NCI-H1417 (cell line): ENCODE results near the gene WDR37.

Experiments
- DNase-seq, 3 experiments: peaks; one replicate each; lab custom pipeline; 2025; lab: John Stamatoyannopoulos, UW

The WDR37 gene

DNA sequence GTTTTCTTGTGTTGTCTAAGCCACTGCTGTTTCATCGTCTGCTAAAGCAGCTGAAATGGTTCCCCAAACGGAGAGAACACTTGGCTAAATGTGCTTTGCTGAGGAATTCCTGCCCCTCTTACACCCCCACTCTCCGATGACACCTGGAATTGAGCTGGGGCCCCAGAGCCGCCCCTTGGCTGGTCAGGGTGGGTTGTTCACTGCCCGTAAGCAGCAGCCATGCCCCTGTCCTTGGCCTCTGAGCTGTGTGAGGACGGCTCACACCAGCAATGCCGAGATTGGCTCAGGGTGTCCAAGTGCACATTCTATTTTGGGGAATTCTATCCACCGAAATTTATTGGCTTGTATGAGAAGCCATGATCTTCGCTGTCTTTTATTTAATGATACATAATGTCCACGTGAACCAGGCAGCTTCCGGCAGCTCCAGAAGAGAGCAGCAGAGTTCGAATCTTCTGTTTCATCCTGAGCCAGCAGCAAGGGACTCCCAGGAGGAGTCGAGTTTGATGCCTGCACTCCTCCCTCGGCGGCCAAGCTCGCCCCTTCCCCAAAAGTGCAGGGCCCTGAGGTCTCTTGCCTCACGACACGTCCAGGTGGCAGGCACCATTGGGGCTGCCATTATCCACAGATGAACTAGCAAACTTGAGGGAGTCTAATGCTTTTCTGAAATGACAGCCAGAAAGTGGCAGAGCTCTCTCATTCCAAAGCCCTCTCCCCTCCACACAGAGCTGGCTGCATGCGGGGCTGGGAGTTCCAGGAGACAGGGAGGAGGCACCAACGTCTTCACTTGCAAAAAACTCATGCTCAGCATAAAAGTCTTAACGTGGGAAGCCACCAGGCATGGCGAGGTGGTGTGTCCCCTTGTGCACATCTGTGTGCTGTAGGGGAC, 114.0 kb downstream of the WDR37 start:
- no peak for DNase-seq

DNA sequence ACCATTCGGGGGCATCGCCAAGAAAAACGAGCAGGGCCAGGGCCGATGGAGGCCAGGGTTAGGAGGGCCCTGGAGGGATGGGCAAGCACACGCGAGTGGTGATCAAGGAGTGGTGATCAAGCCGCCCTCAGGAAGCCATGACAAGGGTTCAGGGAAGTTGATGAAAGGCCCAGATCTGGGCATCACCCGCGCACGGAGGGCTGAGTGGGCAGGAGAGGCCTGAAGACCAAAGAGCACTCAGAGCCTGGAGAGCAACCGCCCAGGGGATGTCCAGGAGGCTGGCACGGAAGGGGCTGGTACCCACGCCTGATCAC, 114.6 kb downstream of the WDR37 start:
- no peak for DNase-seq

DNA sequence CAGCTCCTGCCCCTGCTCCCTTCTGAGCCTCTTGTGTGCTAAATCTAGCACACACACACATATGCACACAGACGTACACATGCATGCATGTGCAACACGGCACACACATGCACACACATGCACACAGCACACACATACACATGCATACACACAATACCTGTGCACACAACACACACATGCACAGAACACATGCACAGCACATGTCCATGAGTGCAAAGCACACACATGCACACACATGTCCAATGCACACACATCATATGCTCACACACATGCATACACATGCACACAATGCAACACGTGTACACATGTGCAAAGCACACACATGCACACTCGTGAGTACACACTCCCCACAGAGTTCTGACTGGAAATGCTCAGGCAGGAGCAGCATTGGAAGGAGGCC, 115.0 kb downstream of the WDR37 start:
- no peak for DNase-seq

DNA sequence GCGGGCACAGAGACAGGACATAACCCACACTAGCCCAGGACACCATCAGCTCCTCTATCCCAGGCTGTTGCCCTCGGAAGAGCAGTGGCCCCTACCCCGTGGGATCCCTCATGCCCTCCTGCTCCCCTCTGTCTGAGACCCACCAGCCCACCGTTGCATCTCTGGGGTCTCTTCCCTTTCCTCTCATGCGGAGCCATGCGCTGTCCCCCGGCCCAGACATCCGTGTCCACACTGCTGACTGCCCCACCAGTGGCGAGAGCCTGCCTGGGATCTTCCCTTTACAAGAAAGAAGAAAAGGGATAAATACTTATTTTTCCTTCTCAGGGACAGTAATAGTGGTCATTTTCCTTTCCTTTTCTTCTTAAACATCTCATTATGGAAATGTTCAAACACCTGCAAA, 115.4 kb downstream of the WDR37 start:
- no peak for DNase-seq

DNA sequence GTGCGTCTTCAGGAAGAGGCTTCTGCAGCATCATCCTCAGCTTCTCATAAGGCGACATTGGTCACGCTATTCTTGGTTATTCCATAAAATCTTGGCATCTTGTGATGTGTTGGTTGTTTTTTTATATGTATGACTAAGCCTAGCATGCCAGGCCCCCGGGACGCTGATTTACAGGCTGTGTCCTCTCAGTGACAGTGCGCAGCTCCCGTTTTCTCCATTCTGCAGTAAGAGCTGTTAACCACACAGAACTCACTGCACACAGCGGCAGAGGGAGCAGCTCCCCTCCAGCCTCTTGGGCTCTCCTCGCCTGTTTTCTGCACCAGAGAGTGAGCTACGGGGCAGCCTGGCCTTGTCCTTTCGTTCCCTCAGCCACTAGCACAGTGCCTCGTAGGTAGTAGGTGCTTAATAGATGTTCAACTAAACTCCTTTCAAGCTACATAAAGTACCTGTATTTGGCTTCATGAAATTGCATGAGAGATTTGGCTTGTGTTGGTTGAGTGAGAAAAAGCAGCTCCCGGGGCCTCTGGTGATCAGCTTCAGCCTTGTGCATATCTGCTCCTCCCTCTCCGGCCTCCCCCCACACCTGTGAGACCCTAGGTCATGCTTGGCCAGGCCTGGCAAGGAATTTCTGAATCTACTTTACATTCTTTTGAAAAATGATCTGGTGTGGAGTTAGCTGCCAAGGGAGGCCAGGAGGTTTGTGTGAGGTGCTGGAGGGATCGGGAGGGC, 116.2 kb downstream of the WDR37 start:
- no peak for DNase-seq

DNA sequence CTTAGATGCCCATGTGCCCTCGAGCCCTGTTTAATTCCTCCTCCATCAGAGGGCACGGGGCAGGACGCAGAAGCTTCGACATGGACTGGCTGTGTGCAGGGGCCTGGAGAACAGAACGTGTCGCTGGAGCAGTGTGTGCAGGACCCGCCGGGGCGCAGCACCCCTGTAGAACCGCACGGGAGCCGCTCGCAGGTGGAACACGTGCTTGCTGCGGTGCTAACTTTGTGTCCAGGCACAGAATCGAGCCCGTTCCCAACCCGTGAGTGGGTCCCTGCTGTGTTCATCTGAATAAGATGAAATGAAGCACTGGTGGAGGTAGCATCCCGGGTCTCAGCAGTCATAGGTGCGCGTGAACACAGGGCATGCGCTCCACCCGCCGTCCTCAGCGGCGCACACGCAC, 116.9 kb downstream of the WDR37 start:
- DNase-seq = no peak

DNA sequence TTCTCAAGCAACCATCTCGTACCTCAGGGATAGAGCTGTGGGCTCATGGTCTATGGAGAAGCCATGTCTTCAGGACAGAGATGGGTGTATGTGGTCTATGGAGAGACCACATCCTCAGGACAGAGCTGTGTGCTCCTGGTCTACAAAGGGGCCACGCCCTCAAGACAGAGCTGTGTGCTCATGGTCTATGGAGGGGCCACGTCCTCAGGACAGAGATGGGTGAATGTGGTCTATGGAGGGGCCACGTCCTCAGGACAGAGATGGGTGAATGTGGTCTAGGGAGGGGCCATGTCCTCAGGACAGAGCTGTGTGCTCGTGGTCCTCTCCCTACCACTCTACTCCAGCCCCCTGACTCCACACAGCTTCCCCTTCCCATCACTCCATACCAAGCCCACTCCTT, 117.8 kb downstream of the WDR37 start:
- DNase-seq = no peak

DNA sequence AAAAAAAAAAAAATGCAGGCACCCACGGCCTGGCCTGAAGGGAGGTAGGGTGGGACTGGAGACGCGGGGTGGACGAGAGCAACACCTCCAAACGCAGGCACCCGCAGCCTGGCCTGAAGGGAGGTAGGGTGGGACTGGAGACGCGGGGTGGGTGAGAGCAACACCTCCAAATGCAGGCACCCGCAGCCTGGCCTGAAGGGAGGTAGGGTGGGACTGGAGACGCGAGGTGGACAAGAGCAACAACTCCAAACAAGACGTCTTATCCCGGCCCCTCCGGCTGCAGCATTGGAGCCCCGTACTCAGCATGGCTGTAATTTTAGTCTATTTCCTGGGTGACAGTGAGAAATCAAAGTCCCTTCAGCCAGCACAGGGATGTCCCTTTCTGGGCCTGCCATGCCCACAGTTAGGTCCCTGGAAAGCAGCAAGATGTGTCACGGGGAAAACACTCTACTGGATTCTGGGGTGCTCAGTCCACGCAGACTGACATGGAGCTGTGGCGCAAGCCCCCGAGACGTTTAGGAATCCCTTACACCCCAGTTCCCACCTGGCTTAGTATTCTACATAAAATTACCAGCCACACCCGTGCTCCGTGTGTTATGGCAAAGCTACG, 119.9 kb downstream of the WDR37 start:
- no peak for DNase-seq

DNA sequence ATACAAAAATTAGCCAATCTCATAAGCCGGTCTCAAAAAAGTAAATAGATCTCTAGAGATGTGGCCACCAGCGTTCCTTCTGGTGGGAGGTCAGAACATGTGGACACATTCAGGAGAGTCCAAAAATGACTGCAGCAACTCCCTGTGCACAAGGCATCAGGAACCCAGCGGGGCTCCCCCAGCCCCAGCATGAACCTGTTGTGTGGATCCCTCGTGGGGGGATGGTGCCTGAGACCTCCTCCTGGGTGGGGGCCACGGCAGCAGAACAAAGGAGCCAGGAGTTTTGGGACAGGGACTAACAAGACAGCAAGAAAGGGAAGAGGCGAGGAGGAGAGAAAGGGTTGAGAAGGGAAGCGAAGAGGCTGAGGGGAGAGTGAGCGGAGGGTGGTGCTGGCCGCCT, 121.8 kb downstream of the WDR37 start:
- DNase-seq = no peak

DNA sequence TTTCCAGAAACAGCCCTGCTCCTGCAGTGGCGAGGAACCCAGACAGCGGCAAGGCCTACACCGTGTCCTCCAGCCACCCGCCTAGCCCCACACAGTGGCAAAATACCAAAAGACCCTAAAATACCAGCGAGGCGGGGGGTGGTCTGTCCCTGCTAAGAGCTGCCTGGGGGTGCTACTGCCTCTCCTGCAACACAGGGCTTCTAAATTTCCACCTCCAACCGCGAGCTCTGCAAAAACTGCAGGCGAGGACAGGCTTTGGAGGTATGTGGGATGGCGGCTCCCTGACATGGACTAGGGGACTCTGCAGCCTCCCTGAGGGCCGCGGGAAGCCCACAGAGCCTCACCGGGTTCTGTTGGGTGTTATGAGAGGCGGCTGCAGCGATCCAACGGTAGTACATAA, 122.3 kb downstream of the WDR37 start:
- DNase-seq = no peak

DNA sequence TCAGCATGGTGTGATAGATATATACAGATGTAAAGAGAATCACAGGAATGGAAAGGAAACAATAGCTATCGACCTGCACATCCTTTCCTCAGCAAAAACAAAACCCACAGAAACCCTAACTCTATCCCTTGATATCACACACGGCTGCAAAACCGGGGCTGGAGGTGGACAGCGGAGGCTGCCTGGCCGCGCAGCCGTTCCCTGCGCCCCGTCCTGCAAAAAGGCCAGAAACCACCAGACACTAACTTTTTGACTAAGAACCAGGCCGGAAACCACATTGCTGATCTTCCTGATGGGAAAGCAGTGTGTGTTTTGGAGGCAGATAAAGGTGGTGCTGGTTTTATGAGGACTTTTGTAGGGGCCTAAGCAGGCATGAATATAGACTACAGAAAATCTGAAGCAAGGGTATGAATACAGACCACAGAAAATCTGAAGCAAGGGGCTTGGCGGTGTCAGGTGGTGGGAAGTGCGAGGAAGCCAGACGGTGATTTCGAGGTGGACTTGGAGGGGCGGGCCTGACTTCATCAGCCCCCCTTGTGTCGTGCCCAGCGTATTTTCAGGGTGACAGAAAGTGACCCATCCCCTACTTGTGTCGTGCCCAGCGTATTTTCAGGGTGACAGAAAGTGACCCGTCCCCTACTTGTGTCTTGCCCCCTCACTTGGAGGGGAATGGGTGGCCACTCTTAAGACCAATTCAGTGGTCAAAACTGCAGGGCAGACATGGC, 123.3 kb downstream of the WDR37 start:
- DNase-seq = no peak

DNA sequence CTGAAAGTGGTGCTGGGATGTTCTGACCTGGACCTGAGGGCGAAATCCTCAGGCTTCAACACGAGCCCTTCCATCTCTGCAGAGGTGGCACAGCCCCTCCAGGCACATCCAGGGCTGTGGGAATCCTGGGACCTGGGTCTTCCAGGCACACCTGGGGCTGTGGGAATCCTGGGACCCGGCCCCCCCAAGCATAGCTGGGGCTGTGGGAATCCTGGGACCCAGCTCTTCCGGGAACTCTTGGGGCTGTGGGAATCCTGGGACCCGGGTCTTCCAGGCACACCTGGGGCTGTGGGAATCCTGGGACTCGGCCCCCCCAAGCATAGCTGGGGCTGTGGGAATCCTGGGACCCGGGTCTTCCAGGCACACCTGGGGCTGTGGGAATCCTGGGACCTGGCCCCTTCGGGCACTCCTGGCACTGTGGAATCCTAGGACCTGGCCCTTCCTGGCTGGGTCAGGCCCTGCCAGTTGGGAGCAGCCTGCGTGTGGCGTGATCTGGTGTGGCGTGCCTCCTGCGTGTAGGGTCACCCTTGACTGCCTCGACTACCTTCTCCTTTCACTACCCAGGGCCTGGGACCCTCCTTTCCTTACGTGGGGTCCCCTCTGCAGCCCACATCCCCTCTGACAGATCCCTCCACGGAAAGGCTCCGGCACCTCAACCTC, 124.0 kb downstream of the WDR37 start:
- no peak for DNase-seq

DNA sequence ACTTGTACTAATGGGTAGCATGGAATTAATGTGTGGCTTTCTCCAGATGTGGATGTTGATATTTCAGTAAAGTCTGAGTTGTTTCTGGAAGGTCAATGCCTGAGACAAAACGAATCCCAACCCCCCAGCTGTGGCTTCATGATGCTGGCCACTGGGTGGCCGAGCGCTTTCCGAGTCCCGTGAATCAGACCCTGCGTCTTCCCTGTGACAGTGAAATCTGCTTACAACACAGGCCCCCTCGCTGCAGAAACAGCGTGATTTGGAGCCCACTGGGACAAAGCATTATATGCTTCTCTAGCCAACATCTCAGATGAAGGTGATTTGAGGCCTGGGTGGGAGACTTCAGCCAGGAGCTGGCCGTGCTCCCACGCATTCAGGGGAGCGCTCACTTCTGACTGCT, 124.7 kb downstream of the WDR37 start:
- DNase-seq = no peak
